ENCODE results near the gene GIMAP8. TPM values are rescaled to one million over a fixed set of nuclear protein-coding genes. Genes with fewer than 3 reads are reported as not detected.

GIMAP8 gene
- total and polyA plus RNA-seq, 2 experiments from 2014 or later, result 0.06 TPM; not detected in 1

- TF ChIP-seq, protein P1, sequence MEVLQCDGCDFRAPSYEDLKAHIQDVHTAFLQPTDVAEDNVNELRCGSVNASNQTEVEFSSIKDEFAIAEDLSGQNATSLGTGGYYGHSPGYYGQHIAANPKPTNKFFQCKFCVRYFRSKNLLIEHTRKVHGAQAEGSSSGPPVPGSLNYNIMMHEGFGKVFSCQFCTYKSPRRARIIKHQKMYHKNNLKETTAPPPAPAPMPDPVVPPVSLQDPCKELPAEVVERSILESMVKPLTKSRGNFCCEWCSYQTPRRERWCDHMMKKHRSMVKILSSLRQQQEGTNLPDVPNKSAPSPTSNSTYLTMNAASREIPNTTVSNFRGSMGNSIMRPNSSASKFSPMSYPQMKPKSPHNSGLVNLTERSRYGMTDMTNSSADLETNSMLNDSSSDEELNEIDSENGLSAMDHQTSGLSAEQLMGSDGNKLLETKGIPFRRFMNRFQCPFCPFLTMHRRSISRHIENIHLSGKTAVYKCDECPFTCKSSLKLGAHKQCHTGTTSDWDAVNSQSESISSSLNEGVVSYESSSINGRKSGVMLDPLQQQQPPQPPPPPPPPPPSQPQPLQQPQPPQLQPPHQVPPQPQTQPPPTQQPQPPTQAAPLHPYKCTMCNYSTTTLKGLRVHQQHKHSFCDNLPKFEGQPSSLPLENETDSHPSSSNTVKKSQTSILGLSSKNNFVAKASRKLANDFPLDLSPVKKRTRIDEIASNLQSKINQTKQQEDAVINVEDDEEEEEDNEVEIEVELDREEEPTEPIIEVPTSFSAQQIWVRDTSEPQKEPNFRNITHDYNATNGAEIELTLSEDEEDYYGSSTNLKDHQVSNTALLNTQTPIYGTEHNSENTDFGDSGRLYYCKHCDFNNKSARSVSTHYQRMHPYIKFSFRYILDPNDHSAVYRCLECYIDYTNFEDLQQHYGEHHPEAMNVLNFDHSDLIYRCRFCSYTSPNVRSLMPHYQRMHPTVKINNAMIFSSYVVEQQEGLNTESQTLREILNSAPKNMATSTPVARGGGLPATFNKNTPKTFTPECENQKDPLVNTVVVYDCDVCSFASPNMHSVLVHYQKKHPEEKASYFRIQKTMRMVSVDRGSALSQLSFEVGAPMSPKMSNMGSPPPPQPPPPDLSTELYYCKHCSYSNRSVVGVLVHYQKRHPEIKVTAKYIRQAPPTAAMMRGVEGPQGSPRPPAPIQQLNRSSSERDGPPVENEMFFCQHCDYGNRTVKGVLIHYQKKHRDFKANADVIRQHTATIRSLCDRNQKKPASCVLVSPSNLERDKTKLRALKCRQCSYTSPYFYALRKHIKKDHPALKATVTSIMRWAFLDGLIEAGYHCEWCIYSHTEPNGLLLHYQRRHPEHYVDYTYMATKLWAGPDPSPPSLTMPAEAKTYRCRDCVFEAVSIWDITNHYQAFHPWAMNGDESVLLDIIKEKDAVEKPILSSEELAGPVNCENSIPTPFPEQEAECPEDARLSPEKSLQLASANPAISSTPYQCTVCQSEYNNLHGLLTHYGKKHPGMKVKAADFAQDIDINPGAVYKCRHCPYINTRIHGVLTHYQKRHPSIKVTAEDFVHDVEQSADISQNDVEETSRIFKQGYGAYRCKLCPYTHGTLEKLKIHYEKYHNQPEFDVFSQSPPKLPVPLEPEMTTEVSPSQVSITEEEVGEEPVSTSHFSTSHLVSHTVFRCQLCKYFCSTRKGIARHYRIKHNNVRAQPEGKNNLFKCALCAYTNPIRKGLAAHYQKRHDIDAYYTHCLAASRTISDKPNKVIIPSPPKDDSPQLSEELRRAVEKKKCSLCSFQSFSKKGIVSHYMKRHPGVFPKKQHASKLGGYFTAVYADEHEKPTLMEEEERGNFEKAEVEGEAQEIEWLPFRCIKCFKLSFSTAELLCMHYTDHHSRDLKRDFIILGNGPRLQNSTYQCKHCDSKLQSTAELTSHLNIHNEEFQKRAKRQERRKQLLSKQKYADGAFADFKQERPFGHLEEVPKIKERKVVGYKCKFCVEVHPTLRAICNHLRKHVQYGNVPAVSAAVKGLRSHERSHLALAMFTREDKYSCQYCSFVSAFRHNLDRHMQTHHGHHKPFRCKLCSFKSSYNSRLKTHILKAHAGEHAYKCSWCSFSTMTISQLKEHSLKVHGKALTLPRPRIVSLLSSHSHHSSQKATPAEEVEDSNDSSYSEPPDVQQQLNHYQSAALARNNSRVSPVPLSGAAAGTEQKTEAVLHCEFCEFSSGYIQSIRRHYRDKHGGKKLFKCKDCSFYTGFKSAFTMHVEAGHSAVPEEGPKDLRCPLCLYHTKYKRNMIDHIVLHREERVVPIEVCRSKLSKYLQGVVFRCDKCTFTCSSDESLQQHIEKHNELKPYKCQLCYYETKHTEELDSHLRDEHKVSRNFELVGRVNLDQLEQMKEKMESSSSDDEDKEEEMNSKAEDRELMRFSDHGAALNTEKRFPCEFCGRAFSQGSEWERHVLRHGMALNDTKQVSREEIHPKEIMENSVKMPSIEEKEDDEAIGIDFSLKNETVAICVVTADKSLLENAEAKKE (CRISPR knock-in tag; IDR thresholded peaks at IDR 0.05), result no peak
- no peak for TF ChIP-seq EZH2 (IDR thresholded peaks at IDR 0.05; ENCODE audit: low read depth, unreplicated experiment)
- no peak for TF ChIP-seq CTCF (conservative IDR thresholded peaks at IDR 0.05; ENCODE audit: low read depth in 2 of 2)
Measured at GRCh38 chr7:150401424-150401790, 49.0 kb upstream of the GIMAP8 start (continued).

DNA sequence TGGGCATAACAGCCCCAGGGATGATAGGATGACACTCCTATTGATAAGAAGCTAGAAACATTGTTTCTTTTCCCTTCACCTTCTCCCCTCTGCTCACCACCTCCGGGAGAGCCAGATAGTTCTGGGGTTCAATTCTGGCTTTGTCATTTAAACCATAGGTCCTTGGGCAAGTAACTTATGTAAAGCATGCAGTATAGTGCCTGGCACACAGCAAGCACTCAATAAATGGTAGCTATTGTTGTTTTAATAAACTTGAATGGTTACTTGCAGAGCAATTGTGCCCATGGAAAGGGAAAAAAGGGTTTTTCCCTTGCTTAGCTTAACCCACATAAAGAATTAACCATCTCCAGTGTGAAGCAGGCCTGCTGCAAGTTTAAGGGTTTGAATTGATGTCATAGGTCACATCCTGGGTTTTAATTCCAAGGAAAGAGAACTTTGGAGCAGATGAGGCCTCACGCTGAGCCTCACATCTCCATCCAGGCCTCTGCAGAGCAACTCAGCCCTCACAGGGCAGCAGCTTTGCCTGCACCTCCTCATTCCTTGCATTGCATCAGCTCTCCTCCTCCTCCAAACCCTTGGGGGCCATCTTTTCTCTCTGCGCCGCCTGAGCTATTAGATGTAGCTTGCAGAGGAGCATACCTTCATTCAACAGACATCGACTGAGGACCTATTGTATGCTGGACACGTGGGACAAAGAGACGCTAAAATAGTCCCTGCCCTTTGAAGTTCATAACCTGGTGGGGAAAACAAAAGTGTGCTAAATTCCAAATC is 48.4 kb upstream of the GIMAP8 start:
- peaks cover 57% of the 10 kb centered on the region for H3F3A ChIP-seq (replicated peaks; ENCODE audit: low read depth)
- peak; percentile 89 for DNase-seq (ENCODE audit: low spot score)
- H3K9me2 ChIP-seq (ENCODE audit: insufficient read depth), result no peaks in the 10 kb centered on the region
- H3K79me2 ChIP-seq (replicated peaks; ENCODE audit: insufficient read depth), result peaks cover 20% of the 10 kb centered on the region
- H3K27me3 ChIP-seq (ENCODE audit: insufficient read depth), result no peaks in the 10 kb centered on the region
- peaks cover 65% of the 10 kb centered on the region for H3K4me1 ChIP-seq (ENCODE audit: insufficient read depth)
- peaks cover 77% of the 10 kb centered on the region for H3K4me1 Mint-ChIP-seq
- peak; percentile 48 for ATAC-seq
- H3K36me3 ChIP-seq (ENCODE audit: insufficient read depth), result no peaks in the 10 kb centered on the region
- peak overlapping the region; percentile 99 for H3K27ac ChIP-seq (ENCODE audit: low read depth)
- peak overlapping the region; percentile 56 for H3K4me3 Mint-ChIP-seq
- H4K20me1 ChIP-seq (replicated peaks; ENCODE audit: insufficient read depth), result no peaks in the 10 kb centered on the region; the same call in 1 of the 2 replicates
- H3K27ac Mint-ChIP-seq, result peak overlapping the region; percentile 99
- H3K27me3 Mint-ChIP-seq (ENCODE audit: insufficient read depth, low read depth, poor library complexity), result peaks cover 34% of the 10 kb centered on the region
- peak overlapping the region; percentile 75; the same call in 1 of the 2 replicates for H3K4me3 ChIP-seq
- H3K36me3 Mint-ChIP-seq (ENCODE audit: low read depth), result peaks cover 29% of the 10 kb centered on the region
- no peak overlapping the region for H2AFZ ChIP-seq
- no peaks in the 10 kb centered on the region for H3K9me3 Mint-ChIP-seq
- H3K4me2 ChIP-seq, result peak overlapping the region; percentile 95
- TF ChIP-seq CREB1 (CRISPR knock-in tag; IDR thresholded peaks at IDR 0.05; ENCODE audit: low read depth) (peak; percentile 71; the same call in 1 of the 2 replicates), ZNF331 (CRISPR knock-in tag; IDR thresholded peaks at IDR 0.05; ENCODE audit: low read depth) (peak; percentile 20; the same call in 1 of the 2 replicates), JUNB (IDR thresholded peaks at IDR 0.05; ENCODE audit: unreplicated experiment) (no peak), STAT1 (IDR thresholded peaks at IDR 0.05; ENCODE audit: unreplicated experiment) (no peak), POLR2AphosphoS5 (IDR thresholded peaks at IDR 0.05; ENCODE audit: low read depth) (peak; percentile 39), EZH2phosphoT487 (IDR thresholded peaks at IDR 0.05; ENCODE audit: unreplicated experiment) (no peak), ZNF114 (CRISPR knock-in tag; IDR thresholded peaks at IDR 0.05) (no peak), CTCF (conservative IDR thresholded peaks at IDR 0.05; ENCODE audit: low read depth in 2 of 2) (no peak)
- TF ChIP-seq, protein P2, sequence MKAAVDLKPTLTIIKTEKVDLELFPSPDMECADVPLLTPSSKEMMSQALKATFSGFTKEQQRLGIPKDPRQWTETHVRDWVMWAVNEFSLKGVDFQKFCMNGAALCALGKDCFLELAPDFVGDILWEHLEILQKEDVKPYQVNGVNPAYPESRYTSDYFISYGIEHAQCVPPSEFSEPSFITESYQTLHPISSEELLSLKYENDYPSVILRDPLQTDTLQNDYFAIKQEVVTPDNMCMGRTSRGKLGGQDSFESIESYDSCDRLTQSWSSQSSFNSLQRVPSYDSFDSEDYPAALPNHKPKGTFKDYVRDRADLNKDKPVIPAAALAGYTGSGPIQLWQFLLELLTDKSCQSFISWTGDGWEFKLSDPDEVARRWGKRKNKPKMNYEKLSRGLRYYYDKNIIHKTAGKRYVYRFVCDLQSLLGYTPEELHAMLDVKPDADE (IDR thresholded peaks at IDR 0.05), result peak; percentile 34; the same call in 1 of the 2 replicates

Measured in GM23338 (cell line).